Gastrocnemius medialis (tissue), 4 donors: ENCODE data around the gene ZDHHC12. TPM values are rescaled to one million over a fixed set of nuclear protein-coding genes. Genes with fewer than 3 reads are reported as not detected.

Experiments used
- ATAC-seq, 2 donors: fragments of 150-250 bp; one replicate each; pipeline ENCODE4 v1.9.1; 2016
- DNase-seq, 2 donors: peaks; one replicate each; pipeline ENCODE4 v3.0.0-alpha.2; 2019
- H3K27ac ChIP-seq, 4 donors: fragments of 200-600 bp; sonication (generic); 1 replicate in 1 of 4; 2 replicates in 3 of 4; pipeline ENCODE4 v1.5.1; 2016 to 2018; ENCODE audit warnings: mild to moderate bottlenecking in 2 of 4, moderate library complexity in 1 of 4
- H3K27me3 ChIP-seq, 3 donors: fragments of 200-600 bp; sonication (generic) in 2 of 3; 1 replicate in 1 of 3; 2 replicates in 2 of 3; pipeline versions ENCODE4 v1.5.1 to v1.6.0; 2016 to 2019; ENCODE audit warnings: mild to moderate bottlenecking in 1 of 3, moderate library complexity in 1 of 3
- H3K36me3 ChIP-seq, 2 donors: fragments of 200-600 bp; sonication (generic) in 1 of 2; one replicate each; pipeline ENCODE4 v1.5.1; 2017 to 2018
- H3K4me1 ChIP-seq, 2 donors: fragments of 200-600 bp; sonication (generic) in 1 of 2; one replicate each; pipeline ENCODE4 v1.5.1; 2016 to 2017; ENCODE audit warnings: mild to moderate bottlenecking in 2 of 2
- H3K4me3 ChIP-seq, 4 donors: fragments of 200-600 bp; sonication (generic) in 3 of 4; 1 replicate in 1 of 4; 2 replicates in 3 of 4; pipeline ENCODE4 v1.5.1; 2016 to 2019; ENCODE audit warnings: mild to moderate bottlenecking in 2 of 4
- H3K9me3 ChIP-seq, 3 donors: fragments of 200-600 bp; sonication (generic) in 2 of 3; 1 replicate in 1 of 3; 2 replicates in 2 of 3; pipeline ENCODE4 v1.5.1; 2016 to 2019
- CTCF ChIP-seq, 5 experiments: fragments of 450-650 bp in 3 of 5; fragments of 200-600 bp in 2 of 5; sonication (generic) in 2 of 5; IDR thresholded peaks in 4 of 5; conservative IDR thresholded peaks in 1 of 5; 1 replicate in 4 of 5; 2 replicates in 1 of 5; pipeline ENCODE4 v1.5.1; 2016 to 2019; ENCODE audit warnings: antibody characterized with exemption in 5 of 5, mild to moderate bottlenecking in 3 of 5, moderate library complexity in 3 of 5
- POLR2A ChIP-seq, 2 donors: fragments of 450-650 bp; IDR thresholded peaks; one replicate each; pipeline ENCODE4 v1.6.1; 2017; ENCODE audit warnings: antibody characterized with exemption in 2 of 2, mild to moderate bottlenecking in 2 of 2, moderate library complexity in 2 of 2
- in situ Hi-C, 4 donors: fragments of 200-750 bp; cut with MboI; loops; one replicate each; pipeline versions ENCODE4 v1.15.0 to v1.8.0; 2017; ENCODE audit warnings: low sequenced_read_pairs in 4 of 4
- intact Hi-C: fragments of 100-400 bp; cut with DNase I; formaldehyde crosslinking; loops from one replicate; pipeline ENCODE4 v1.15.1; 2023; ENCODE audit warnings: low total_unique reads
- total RNA-seq, 4 donors: library from RNA; depleted of rRNA; stranded (reverse); fragments of >200 nt; gene quantifications; one replicate each; pipeline versions ENCODE4 v1.1.0 to v1.2.3, GENCODE V29; 2016

The ZDHHC12 gene
- total RNA-seq, 4 donors from 2014 or later, result 8.9 to 37.3 (median 31.0) TPM

- H3K27me3 ChIP-seq, result no peaks in the 10 kb centered on the region
- DNase-seq, result no peak
- intact Hi-C loops, result no loop called here
- peaks cover 10 to 29% of the 10 kb centered on the region in 2 donors for H3K4me1 ChIP-seq
- H3K27ac ChIP-seq, result no peak overlapping the region
- in situ Hi-C loops, result no loop called here
- H3K9me3 ChIP-seq, result no peaks in the 10 kb centered on the region
- no peak for ATAC-seq
- TF ChIP-seq POLR2A (IDR thresholded peaks at IDR 0.05), result no peak
- TF ChIP-seq CTCF (IDR thresholded peaks at IDR 0.05 in 4 of 5, conservative IDR thresholded peaks at IDR 0.05 in 1 of 5), result no peak
- H3K4me3 ChIP-seq, result no peak overlapping the region
- H3K36me3 ChIP-seq, result no peaks in the 10 kb centered on the region
These were observed 40.4 kb upstream of the ZDHHC12 start for GRCh38 chr9:128764361-128764760.

GRCh38 chr9:128762671-128763449 is 38.9 kb upstream of the ZDHHC12 start:
- in situ Hi-C loops (no loop called here), intact Hi-C loops (no loop called here)
- DNase-seq (no peak), ATAC-seq (no peak)
- H3K27ac ChIP-seq, result peak overlapping the region in 1 of 4 donors; percentile 27
- H3K4me1 ChIP-seq, result peaks cover 10 to 16% of the 10 kb centered on the region in 2 donors
- H3K9me3 ChIP-seq, result no peaks in the 10 kb centered on the region
- no peaks in the 10 kb centered on the region for H3K36me3 ChIP-seq
- H3K27me3 ChIP-seq, result no peaks in the 10 kb centered on the region
- H3K4me3 ChIP-seq, result no peak overlapping the region
- TF ChIP-seq CTCF (IDR thresholded peaks at IDR 0.05 in 4 of 5, conservative IDR thresholded peaks at IDR 0.05 in 1 of 5) (no peak), POLR2A (IDR thresholded peaks at IDR 0.05) (no peak)

- no peaks in the 10 kb centered on the region for H3K27me3 ChIP-seq
- DNase-seq (no peak), ATAC-seq (no peak)
- intact Hi-C loops (no loop called here), in situ Hi-C loops (no loop called here)
- no peaks in the 10 kb centered on the region for H3K9me3 ChIP-seq
- H3K27ac ChIP-seq, result no peak overlapping the region
- TF ChIP-seq CTCF (IDR thresholded peaks at IDR 0.05 in 4 of 5, conservative IDR thresholded peaks at IDR 0.05 in 1 of 5) (no peak), POLR2A (IDR thresholded peaks at IDR 0.05) (no peak)
- H3K4me3 ChIP-seq, result no peak overlapping the region
- peaks cover 0 to 21% of the 10 kb centered on the region in 2 donors for H3K36me3 ChIP-seq
- H3K4me1 ChIP-seq, result peaks cover 5 to 9% of the 10 kb centered on the region in 2 donors
These were observed 33.7 kb upstream of the ZDHHC12 start for GRCh38 chr9:128757602-128758001.

GRCh38 chr9:128753627-128754026 is 29.7 kb upstream of the ZDHHC12 start:
- TF ChIP-seq POLR2A (IDR thresholded peaks at IDR 0.05) (no peak), CTCF (IDR thresholded peaks at IDR 0.05 in 4 of 5, conservative IDR thresholded peaks at IDR 0.05 in 1 of 5) (no peak)
- H3K4me3 ChIP-seq, result no peak overlapping the region
- H3K36me3 ChIP-seq, result peaks cover 0 to 55% of the 10 kb centered on the region in 2 donors
- no peaks in the 10 kb centered on the region for H3K27me3 ChIP-seq
- ATAC-seq (no peak), DNase-seq (no peak)
- H3K27ac ChIP-seq, result no peak overlapping the region
- H3K4me1 ChIP-seq, result no peaks in the 10 kb centered on the region
- H3K9me3 ChIP-seq, result no peaks in the 10 kb centered on the region
- intact Hi-C loops, result no loop called here
- in situ Hi-C loops, result no loop called here
